Caco-2 (cell line): ENCODE data around the gene LRRC37B. TPM values are rescaled to one million over a fixed set of nuclear protein-coding genes. Genes with fewer than 3 reads are reported as not detected.

Experiments used
- BruUV-seq: library from RNA; stranded (reverse); fragments of 400-500 nt; replicated peaks from 2 replicates; lab custom pipeline; 2021; lab: Mats Ljungman, UMichigan
- CTCF ChIA-PET: fragments of 300-600 bp; sonication (Branson Sonifier 250); formaldehyde crosslinking; loops from one replicate; lab custom pipeline; 2022; ENCODE audit warnings: antibody characterized with exemption; lab: Charles Lee
- POLR2A ChIA-PET: fragments of 300-600 bp; sonication (Branson Sonifier 250); formaldehyde crosslinking; loops from one replicate; lab custom pipeline; 2022; ENCODE audit warnings: antibody characterized with exemption; lab: Charles Lee
- DNase-seq, 2 experiments: peaks; one replicate each; pipeline versions ENCODE4 v3.0.0 to v3.0.0-alpha.2; 2020 to 2022
- H3K27me3 ChIP-seq: replicated peaks from 2 replicates; pipeline ENCODE4 v1.6.0; 2011; ENCODE audit warnings: low read length; ENCODE audit not compliant: control insufficient read depth, insufficient read depth
- H3K36me3 ChIP-seq: 2 replicates; pipeline ENCODE4 v1.5.1; 2011; ENCODE audit warnings: low read length; ENCODE audit not compliant: control insufficient read depth, insufficient read depth
- H3K4me1 ChIP-seq: fragments of 250-450 bp; sonication (Bioruptor Pico); 2 replicates; pipeline ENCODE4 v1.5.1; 2020; ENCODE audit warnings: mild to moderate bottlenecking
- H3K4me3 ChIP-seq: 2 replicates; pipeline ENCODE4 v1.5.1; 2011; ENCODE audit warnings: low read depth, mild to moderate bottlenecking, control low read depth, low read length
- H3K9me3 ChIP-seq: fragments of 250-450 bp; sonication (Bioruptor Pico); 2 replicates; pipeline ENCODE4 v1.5.1; 2020; ENCODE audit warnings: mild to moderate bottlenecking, moderate library complexity
- H3K27ac Mint-ChIP-seq: one replicate; pipeline ENCODE4 v1.8.0; 2022; ENCODE audit warnings: mixed read lengths; ENCODE audit not compliant: unreplicated experiment
- H3K27me3 Mint-ChIP-seq: one replicate; pipeline ENCODE4 v1.8.0; 2022; ENCODE audit warnings: mixed read lengths; ENCODE audit not compliant: insufficient read depth, unreplicated experiment
- H3K36me3 Mint-ChIP-seq: one replicate; pipeline ENCODE4 v1.8.0; 2022; ENCODE audit warnings: mild to moderate bottlenecking, mixed read lengths; ENCODE audit not compliant: insufficient read depth, unreplicated experiment
- H3K4me1 Mint-ChIP-seq: one replicate; pipeline ENCODE4 v1.8.0; 2022; ENCODE audit warnings: low read depth, mixed read lengths; ENCODE audit not compliant: unreplicated experiment
- H3K4me3 Mint-ChIP-seq: one replicate; pipeline ENCODE4 v1.8.0; 2022; ENCODE audit warnings: mild to moderate bottlenecking, moderate library complexity, mixed read lengths; ENCODE audit not compliant: unreplicated experiment
- H3K9me3 Mint-ChIP-seq: one replicate; pipeline ENCODE4 v1.8.0; 2022; ENCODE audit warnings: mixed read lengths; ENCODE audit not compliant: unreplicated experiment
- CTCF ChIP-seq, 2 experiments: fragments of 200-600 bp in 1 of 2; IDR thresholded peaks; 1 replicate in 1 of 2; 2 replicates in 1 of 2; pipeline versions ENCODE4 v1.5.1 to v1.8.0; 2011 to 2022; ENCODE audit warnings: antibody characterized with exemption in 1 of 2, control low read depth in 1 of 2, inconsistent platforms in 1 of 2, low read depth in 1 of 2, low read length in 1 of 2, mild to moderate bottlenecking in 1 of 2, moderate library complexity in 1 of 2; ENCODE audit not compliant: insufficient read depth in 1 of 2, severe bottlenecking in 1 of 2, unreplicated experiment in 1 of 2
- intact Hi-C: fragments of 100-400 bp; cut with micrococcal nuclease; formaldehyde crosslinking; loops from one replicate; pipeline ENCODE4 v1.10.0; 2022; ENCODE audit not compliant: unreplicated experiment
- total RNA-seq: library from RNA; stranded (reverse); gene quantifications from 2 replicates; pipeline ENCODE4 v1.2.3, GENCODE V29; 2022

Gene LRRC37B
- total RNA-seq, 1 experiment from 2014 or later, result 15.4 TPM

DNA sequence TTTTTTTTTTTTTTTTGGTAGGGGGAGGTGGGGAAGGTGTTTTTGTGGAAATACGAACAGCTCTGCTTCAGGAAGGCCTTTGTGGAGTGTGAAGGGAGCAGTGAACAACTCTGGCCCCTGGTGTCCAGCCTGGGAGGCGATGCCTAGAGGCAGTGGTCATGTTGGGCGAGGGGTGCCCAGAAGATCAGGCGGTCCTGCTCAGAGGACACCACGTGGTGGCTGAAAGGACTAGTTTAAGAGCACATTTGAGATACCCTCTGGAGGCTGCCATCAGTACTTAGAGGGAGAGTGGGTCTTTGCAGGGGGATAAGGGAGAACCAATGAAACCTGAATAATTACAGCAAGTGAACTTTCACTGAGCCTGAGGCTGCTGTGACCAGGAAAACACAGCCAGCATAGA lies 95.0 kb downstream of the LRRC37B start:
- intact Hi-C loops, result no loop called here
- Mint-ChIP-seq H3K27me3 (peaks cover 2% of the 10 kb centered on the region), H3K4me1 (no peaks in the 10 kb centered on the region), H3K36me3 (no peaks in the 10 kb centered on the region), H3K9me3 (no peaks in the 10 kb centered on the region), H3K27ac (no peak overlapping the region), H3K4me3 (no peak overlapping the region)
- TF ChIP-seq CTCF (IDR thresholded peaks at IDR 0.05; ENCODE audit: insufficient read depth in 1 of 2, low read depth in 1 of 2, low read length in 1 of 2, severe bottlenecking in 1 of 2, unreplicated experiment in 1 of 2), result no peak
- Histone ChIP-seq H3K4me3 (no peak overlapping the region), H3K27me3 (no peaks in the 10 kb centered on the region), H3K4me1 (peaks cover 6% of the 10 kb centered on the region; the same call in 1 of the 2 replicates), H3K36me3 (no peaks in the 10 kb centered on the region), H3K9me3 (no peaks in the 10 kb centered on the region)
- BruUV-seq, result no TSS peak
- POLR2A ChIA-PET, result no interaction called here
- CTCF ChIA-PET, result no interaction called here
- DNase-seq, result no peak

DNA sequence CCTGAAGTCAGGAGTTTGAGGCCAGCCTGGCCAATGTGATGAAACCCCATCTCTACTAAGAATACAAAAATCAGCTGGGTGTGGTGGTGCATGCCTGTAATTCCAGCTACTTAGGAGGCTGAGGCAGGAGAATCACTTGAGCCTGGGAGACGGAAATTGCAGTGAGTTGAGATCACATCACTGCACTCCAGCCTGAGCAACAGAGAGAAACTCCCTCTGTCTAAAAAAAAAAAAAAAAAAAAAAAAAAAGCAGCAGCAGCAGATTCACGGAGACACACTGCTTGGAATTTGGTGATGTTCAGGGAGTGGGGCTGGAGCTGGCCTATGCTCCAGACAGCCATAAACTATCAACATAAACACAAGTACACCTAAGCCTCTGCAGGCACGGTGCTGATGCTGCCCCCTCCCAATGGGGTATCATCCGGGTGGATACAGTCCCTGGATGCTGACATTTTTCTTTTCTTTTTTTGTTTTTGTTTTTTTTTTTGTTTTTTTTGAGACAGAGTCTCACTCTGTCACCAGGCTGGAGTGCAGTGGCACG lies 95.5 kb downstream of the LRRC37B start:
- no peak for TF ChIP-seq CTCF (IDR thresholded peaks at IDR 0.05; ENCODE audit: insufficient read depth in 1 of 2, low read depth in 1 of 2, low read length in 1 of 2, severe bottlenecking in 1 of 2, unreplicated experiment in 1 of 2)

More for the DNA sequence above, 95.5 kb downstream of the LRRC37B start:
- Mint-ChIP-seq H3K4me3 (no peak overlapping the region), H3K36me3 (no peaks in the 10 kb centered on the region), H3K27me3 (peaks cover 2% of the 10 kb centered on the region), H3K27ac (no peak overlapping the region), H3K4me1 (no peaks in the 10 kb centered on the region), H3K9me3 (no peaks in the 10 kb centered on the region)
- Histone ChIP-seq H3K27me3 (no peaks in the 10 kb centered on the region), H3K36me3 (no peaks in the 10 kb centered on the region), H3K4me1 (peaks cover 6% of the 10 kb centered on the region; the same call in 1 of the 2 replicates), H3K9me3 (no peaks in the 10 kb centered on the region), H3K4me3 (no peak overlapping the region)
- BruUV-seq, result no TSS peak
- POLR2A ChIA-PET, result no interaction called here
- no peak for DNase-seq
- intact Hi-C loops, result no loop called here
- CTCF ChIA-PET, result no interaction called here

Other genes with a start within 250 kb of the LRRC37B start
- gene COPRS, start 148.1 kb upstream of the LRRC37B start, total RNA-seq, result 56.7 and 62.2 TPM in 2 replicates
- gene UTP6, start 105.7 kb upstream of the LRRC37B start, total RNA-seq, result 125 and 126 TPM in 2 replicates
- gene SUZ12, start 70.4 kb upstream of the LRRC37B start, total RNA-seq, result 55.1 and 55.6 TPM in 2 replicates
- 31.8 and 33.3 TPM in 2 replicates for gene RHOT1, start 135.1 kb downstream of the LRRC37B start, total RNA-seq